Panc1 (cell line): ENCODE data around the gene SSTR5. TPM values are rescaled to one million over a fixed set of nuclear protein-coding genes. Genes with fewer than 3 reads are reported as not detected.

Experiments used
- ATAC-seq: fragments of 200-7000 bp; cut with Tn5 transposase; 2 replicates; pipeline ENCODE4 v1.9.1; 2020; ENCODE audit warnings: mild to moderate bottlenecking, moderate library complexity
- BruUV-seq: library from RNA; stranded (reverse); fragments of 400-500 nt; replicated peaks from 2 replicates; lab custom pipeline; 2021; lab: Mats Ljungman, UMichigan
- CTCF ChIA-PET: fragments of 300-600 bp; sonication (Branson Sonifier 250); formaldehyde crosslinking; loops from one replicate; lab custom pipeline; 2022; ENCODE audit warnings: antibody characterized with exemption; lab: Charles Lee
- POLR2A ChIA-PET: fragments of 300-600 bp; sonication (Branson Sonifier 250); formaldehyde crosslinking; loops from one replicate; lab custom pipeline; 2022; ENCODE audit warnings: antibody characterized with exemption; lab: Charles Lee
- DNase-seq: peaks from one replicate; pipeline ENCODE4 v3.0.0-alpha.2; 2010; ENCODE audit warnings: low read depth, low spot score
- H3K27ac ChIP-seq: 2 replicates; pipeline ENCODE4 v1.5.1; 2011; ENCODE audit warnings: mild to moderate bottlenecking, low read length, inconsistent platforms
- H3K27me3 ChIP-seq: fragments of 200-500 bp; sonication (Bioruptor generic); 2 replicates; pipeline ENCODE4 v1.6.0; 2014; ENCODE audit warnings: low read length, inconsistent platforms; ENCODE audit not compliant: control insufficient read depth, insufficient read depth
- H3K36me3 ChIP-seq: fragments of 200-500 bp; sonication (Bioruptor generic); 2 replicates; pipeline ENCODE4 v1.5.1; 2014; ENCODE audit warnings: inconsistent platforms, mild to moderate bottlenecking, low read length, moderate library complexity; ENCODE audit not compliant: control insufficient read depth, insufficient read depth
- H3K4me1 ChIP-seq: 2 replicates; pipeline ENCODE4 v1.5.1; 2011; ENCODE audit warnings: inconsistent platforms, mild to moderate bottlenecking, low read length, moderate library complexity; ENCODE audit not compliant: control insufficient read depth, insufficient read depth
- H3K4me3 ChIP-seq, 2 experiments: 2 replicates each; pipeline ENCODE4 v1.5.1; 2011 to 2012; ENCODE audit warnings: low read depth in 2 of 2, low read length in 2 of 2, mild to moderate bottlenecking in 2 of 2, inconsistent platforms in 1 of 2, moderate library complexity in 1 of 2
- H3K9me3 ChIP-seq: fragments of 200-500 bp; sonication (Bioruptor generic); 2 replicates; pipeline ENCODE4 v1.5.1; 2014; ENCODE audit warnings: low read depth, mild to moderate bottlenecking, inconsistent platforms, low read length, moderate library complexity; ENCODE audit not compliant: control insufficient read depth, insufficient read depth
- POLR2AphosphoS5 ChIP-seq: IDR thresholded peaks from 2 replicates; pipeline ENCODE4 v1.6.1; 2012; ENCODE audit warnings: mild to moderate bottlenecking, low read depth, low read length, moderate library complexity
- SIN3A ChIP-seq: IDR thresholded peaks from 2 replicates; pipeline ENCODE4 v1.6.1; 2012; ENCODE audit warnings: low read depth, mild to moderate bottlenecking, low read length, moderate library complexity, borderline replicate concordance; ENCODE audit not compliant: insufficient read depth
- TCF7L2 ChIP-seq: IDR thresholded peaks from 2 replicates; pipeline ENCODE4 v1.6.1; 2011; ENCODE audit warnings: mild to moderate bottlenecking, low read depth, low read length, inconsistent platforms
- in situ Hi-C: cut with HindIII; loops from 2 replicates; pipeline ENCODE4 v1.10.0; 2016; ENCODE audit warnings: low sequenced_read_pairs, low pct_unique_long_range_greater_than_20kb
- intact Hi-C: fragments of 100-400 bp; cut with micrococcal nuclease; formaldehyde crosslinking; loops from one replicate; pipeline ENCODE4 v1.10.0; 2022; ENCODE audit not compliant: unreplicated experiment
- total RNA-seq: library from RNA; stranded (reverse); gene quantifications from one replicate; pipeline ENCODE4 v1.2.1, GENCODE V29; 2021; ENCODE audit not compliant: unreplicated experiment
- TF ChIP-seq, protein P1 (sequence below): fragments of 450-650 bp; IDR thresholded peaks from 2 replicates; pipeline ENCODE4 v1.5.1; 2017; ENCODE audit warnings: mild to moderate bottlenecking
- TF ChIP-seq, protein P2 (sequence below), 2 experiments: IDR thresholded peaks; 2 replicates each; pipeline ENCODE4 v1.6.1; 2011 to 2012; ENCODE audit warnings: low read depth in 2 of 2, control low read depth in 1 of 2, low read length in 1 of 2, mild to moderate bottlenecking in 1 of 2, moderate library complexity in 1 of 2; ENCODE audit not compliant: insufficient read depth in 1 of 2

The SSTR5 gene
- total RNA-seq, 1 experiment from 2014 or later = 2.8 TPM

DNA sequence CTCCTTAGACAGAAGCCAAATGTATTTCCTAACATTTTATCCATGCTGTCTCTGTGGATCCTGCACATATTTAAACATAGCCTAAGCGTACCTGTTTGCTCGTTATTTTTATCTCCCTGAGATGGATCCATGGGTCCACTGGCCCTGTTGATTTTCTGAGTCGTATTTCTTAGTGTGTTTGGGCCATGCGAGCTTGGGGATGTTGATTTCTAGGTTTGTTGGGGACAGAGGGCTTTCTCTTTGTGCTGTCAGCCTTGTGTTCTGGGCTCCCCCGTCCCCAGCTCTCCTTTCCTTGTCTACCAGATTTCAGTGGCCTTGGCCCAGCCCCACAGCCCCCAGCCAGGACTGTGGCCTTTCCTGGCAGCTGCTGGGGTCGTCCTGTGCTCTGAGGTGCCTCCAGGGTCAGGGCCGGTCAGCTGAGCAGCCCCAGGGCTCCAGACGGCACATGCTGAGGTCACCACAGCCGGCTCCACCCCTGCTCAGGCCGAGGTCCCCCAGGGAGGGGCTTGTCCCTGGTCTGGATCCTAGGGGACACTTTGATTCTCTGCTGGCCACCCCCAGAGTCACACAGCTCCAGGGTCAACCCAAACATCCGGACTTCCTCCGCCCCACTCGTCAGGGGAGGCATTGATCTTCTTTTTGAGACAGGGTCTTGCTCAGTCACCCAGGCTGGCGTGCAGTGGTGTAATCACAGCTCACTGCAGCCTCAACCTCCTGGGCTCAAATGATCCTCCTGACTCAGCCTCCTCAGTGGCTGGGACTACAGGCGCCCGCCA, 4.4 kb downstream of the SSTR5 start:
- no peaks in the 10 kb centered on the region; the same call in 1 of the 2 replicates for H3K27me3 ChIP-seq

DNA sequence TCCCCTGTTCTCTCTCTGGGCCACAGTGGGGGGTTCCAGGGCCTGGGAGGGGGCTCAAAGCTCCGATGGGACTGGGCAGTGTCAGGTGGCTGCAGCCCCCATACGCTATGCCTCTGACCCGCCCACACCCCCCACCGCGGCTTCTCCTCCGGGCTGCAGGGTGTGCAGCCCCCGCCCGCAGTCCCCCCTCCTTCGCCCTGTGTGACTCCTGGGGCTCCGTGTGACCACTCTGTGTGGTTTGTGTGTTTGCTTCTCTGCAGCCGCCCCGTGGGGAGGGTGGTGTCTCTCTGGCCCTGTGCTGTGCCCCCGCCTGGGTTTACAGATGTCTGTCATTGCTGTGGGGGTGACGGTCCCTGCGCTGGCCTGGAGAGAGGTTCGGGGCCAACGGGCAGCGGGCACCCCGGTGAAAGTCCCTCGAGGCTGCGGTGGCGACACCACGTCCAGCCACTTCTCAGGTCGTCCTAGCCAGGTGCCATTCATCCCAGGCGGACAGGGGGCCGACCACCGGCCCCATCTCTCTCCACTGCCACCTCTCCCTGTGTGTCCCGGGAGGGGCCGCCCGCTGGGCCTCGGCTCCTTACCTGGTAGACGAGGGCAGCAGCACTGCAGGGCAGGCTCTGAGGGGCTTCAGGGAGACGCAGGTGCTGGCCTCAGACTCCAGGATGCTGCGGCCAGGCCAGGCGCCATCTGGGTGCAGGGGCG, 5.5 kb downstream of the SSTR5 start:
- H3K27ac ChIP-seq = peak overlapping the region; percentile 54; the same call in 1 of the 2 replicates
- TF ChIP-seq SIN3A (no peak), POLR2AphosphoS5 (no peak), TCF7L2 (no peak)
- TF ChIP-seq, protein P1, sequence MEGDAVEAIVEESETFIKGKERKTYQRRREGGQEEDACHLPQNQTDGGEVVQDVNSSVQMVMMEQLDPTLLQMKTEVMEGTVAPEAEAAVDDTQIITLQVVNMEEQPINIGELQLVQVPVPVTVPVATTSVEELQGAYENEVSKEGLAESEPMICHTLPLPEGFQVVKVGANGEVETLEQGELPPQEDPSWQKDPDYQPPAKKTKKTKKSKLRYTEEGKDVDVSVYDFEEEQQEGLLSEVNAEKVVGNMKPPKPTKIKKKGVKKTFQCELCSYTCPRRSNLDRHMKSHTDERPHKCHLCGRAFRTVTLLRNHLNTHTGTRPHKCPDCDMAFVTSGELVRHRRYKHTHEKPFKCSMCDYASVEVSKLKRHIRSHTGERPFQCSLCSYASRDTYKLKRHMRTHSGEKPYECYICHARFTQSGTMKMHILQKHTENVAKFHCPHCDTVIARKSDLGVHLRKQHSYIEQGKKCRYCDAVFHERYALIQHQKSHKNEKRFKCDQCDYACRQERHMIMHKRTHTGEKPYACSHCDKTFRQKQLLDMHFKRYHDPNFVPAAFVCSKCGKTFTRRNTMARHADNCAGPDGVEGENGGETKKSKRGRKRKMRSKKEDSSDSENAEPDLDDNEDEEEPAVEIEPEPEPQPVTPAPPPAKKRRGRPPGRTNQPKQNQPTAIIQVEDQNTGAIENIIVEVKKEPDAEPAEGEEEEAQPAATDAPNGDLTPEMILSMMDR = no peak
- TF ChIP-seq, protein P2, sequence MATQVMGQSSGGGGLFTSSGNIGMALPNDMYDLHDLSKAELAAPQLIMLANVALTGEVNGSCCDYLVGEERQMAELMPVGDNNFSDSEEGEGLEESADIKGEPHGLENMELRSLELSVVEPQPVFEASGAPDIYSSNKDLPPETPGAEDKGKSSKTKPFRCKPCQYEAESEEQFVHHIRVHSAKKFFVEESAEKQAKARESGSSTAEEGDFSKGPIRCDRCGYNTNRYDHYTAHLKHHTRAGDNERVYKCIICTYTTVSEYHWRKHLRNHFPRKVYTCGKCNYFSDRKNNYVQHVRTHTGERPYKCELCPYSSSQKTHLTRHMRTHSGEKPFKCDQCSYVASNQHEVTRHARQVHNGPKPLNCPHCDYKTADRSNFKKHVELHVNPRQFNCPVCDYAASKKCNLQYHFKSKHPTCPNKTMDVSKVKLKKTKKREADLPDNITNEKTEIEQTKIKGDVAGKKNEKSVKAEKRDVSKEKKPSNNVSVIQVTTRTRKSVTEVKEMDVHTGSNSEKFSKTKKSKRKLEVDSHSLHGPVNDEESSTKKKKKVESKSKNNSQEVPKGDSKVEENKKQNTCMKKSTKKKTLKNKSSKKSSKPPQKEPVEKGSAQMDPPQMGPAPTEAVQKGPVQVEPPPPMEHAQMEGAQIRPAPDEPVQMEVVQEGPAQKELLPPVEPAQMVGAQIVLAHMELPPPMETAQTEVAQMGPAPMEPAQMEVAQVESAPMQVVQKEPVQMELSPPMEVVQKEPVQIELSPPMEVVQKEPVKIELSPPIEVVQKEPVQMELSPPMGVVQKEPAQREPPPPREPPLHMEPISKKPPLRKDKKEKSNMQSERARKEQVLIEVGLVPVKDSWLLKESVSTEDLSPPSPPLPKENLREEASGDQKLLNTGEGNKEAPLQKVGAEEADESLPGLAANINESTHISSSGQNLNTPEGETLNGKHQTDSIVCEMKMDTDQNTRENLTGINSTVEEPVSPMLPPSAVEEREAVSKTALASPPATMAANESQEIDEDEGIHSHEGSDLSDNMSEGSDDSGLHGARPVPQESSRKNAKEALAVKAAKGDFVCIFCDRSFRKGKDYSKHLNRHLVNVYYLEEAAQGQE (IDR thresholded peaks at IDR 0.05; ENCODE audit: insufficient read depth in 1 of 2, low read depth in 2 of 2, low read length in 1 of 2) = no peak
- H3K4me1 ChIP-seq = peaks cover 61% of the 10 kb centered on the region
- no peak for DNase-seq
- ATAC-seq = peak; percentile 2
- intact Hi-C loops (no loop called here), in situ Hi-C loops (no loop called here)
- H3K36me3 ChIP-seq = no peaks in the 10 kb centered on the region
- ChIA-PET POLR2A (no interaction called here), CTCF (no interaction called here)
- H3K9me3 ChIP-seq = no peaks in the 10 kb centered on the region
- no TSS peak for BruUV-seq
- no peaks in the 10 kb centered on the region for H3K27me3 ChIP-seq
- peak overlapping the region; percentile 28 to 54 for H3K4me3 ChIP-seq

More for the DNA sequence above, 4.4 kb downstream of the SSTR5 start:
- TF ChIP-seq POLR2AphosphoS5 = no peak
- Histone ChIP-seq H3K9me3 (no peaks in the 10 kb centered on the region), H3K4me3 (peak overlapping the region in 1 of 2 experiments; percentile 54; a peak in 2 of 4 replicates), H3K27ac (peak overlapping the region; percentile 61), H3K36me3 (no peaks in the 10 kb centered on the region), H3K4me1 (peaks cover 56% of the 10 kb centered on the region)
- TSS peak; percentile 63 for BruUV-seq
- in situ Hi-C loops (no loop called here), intact Hi-C loops (no loop called here)
- ChIA-PET CTCF (no interaction called here), POLR2A (no interaction called here)
- DNase-seq (no peak), ATAC-seq (no peak)
